ENCODE data around the gene HHAT. TPM values are rescaled to one million over a fixed set of nuclear protein-coding genes. Genes with fewer than 3 reads are reported as not detected.

HHAT gene
- total and polyA plus RNA-seq, 2 of the 4 experiments (the other 2 are of a cell fraction), result 1.7 to 2.5 TPM

- intact Hi-C loops (cut with micrococcal nuclease) (no loop called here), in situ Hi-C loops (cut with MboI; ENCODE audit: low sequenced_read_pairs) (no loop called here), dilution Hi-C loops (cut with HindIII; ENCODE audit: low sequenced_read_pairs, unreplicated experiment) (no loop called here)
- H3K79me1 ChIP-seq (ENCODE audit: low read depth in 1 of 2, low read length in 2 of 2), result no peaks in the 10 kb centered on the region
- H2BK120ac ChIP-seq (ENCODE audit: low read depth, low read length), result no peak overlapping the region
- no peak overlapping the region for H2AK5ac ChIP-seq (ENCODE audit: low read depth, low read length)
- no peak overlapping the region for H3K4ac ChIP-seq (ENCODE audit: low read depth, low read length)
- H3K23ac ChIP-seq (ENCODE audit: low read depth, low read length), result peak overlapping the region; percentile 82
- BruUV-seq (replicated peaks), result no TSS peak
- no peaks in the 10 kb centered on the region for H3K4me1 ChIP-seq (ENCODE audit: control insufficient read depth, insufficient read depth, low read length)
- H2BK20ac ChIP-seq (ENCODE audit: low read depth, low read length), result 0 out of 2 replicates have a peak overlapping the region, but pooled peaks have one; percentile 34
- H3K14ac ChIP-seq (replicated peaks; ENCODE audit: low read depth, low read length), result no peak overlapping the region; the same call in 1 of the 2 replicates
- ATAC-seq (ENCODE audit: low read depth) (peak; percentile 56), DNase-seq (no peak)
- H3K56ac ChIP-seq (ENCODE audit: extremely low read depth, insufficient read depth, low read length), result no peak overlapping the region
- no peak overlapping the region for H4K8ac ChIP-seq (ENCODE audit: low read depth in 2 of 2, low read length in 2 of 2)
- H3K36me3 ChIP-seq (ENCODE audit: control insufficient read depth, insufficient read depth, low read length), result no peaks in the 10 kb centered on the region
- H4K5ac ChIP-seq (ENCODE audit: low read depth, low read length), result no peak overlapping the region
- H3K4me2 ChIP-seq (ENCODE audit: low read depth, low read length), result peak overlapping the region; percentile 81
- H3K18ac ChIP-seq (ENCODE audit: low read depth, low read length), result no peak overlapping the region
- CTCF ChIA-PET, result interaction anchor here (0.6 to 1.0 kb wide), 2 partner anchors 13 to 734 kb away, joined by 4 to 5 read pairs; no protein-coding TSS in a partner anchor
- peak overlapping the region; percentile 84 for H2AFZ ChIP-seq (replicated peaks; ENCODE audit: low read length, poor library complexity)
- no peaks in the 10 kb centered on the region for H4K20me1 ChIP-seq (ENCODE audit: insufficient read depth, low read length)
- no peak overlapping the region for H2BK5ac ChIP-seq (ENCODE audit: low read depth, low read length, poor library complexity, severe bottlenecking)
- 36% methylated on average over 8 of the region's 14 CpGs; no CpG with 5 or more reads in 1 of the 2 experiments for WGBS, 2 experiments (ENCODE audit: extremely low coverage in 2 of 2, insufficient read length in 1 of 2)
- no peak overlapping the region for H4K91ac ChIP-seq (ENCODE audit: insufficient read depth, low read depth, low read length)
- TF ChIP-seq NFE2L2 (IDR thresholded peaks at IDR 0.05; ENCODE audit: low read depth, low read length), result no peak
- no peak overlapping the region for H3K9ac ChIP-seq (ENCODE audit: low read depth, low read length)
- peak overlapping the region; percentile 56; the same call in 1 of the 3 replicates for H2BK15ac ChIP-seq (ENCODE audit: low read depth, low read length)
- H3K9me3 ChIP-seq (ENCODE audit: control insufficient read depth, insufficient read depth, low read length), result no peaks in the 10 kb centered on the region
- POLR2A ChIA-PET (ENCODE audit: unreplicated experiment), result no interaction called here
- peak overlapping the region; percentile 42 for H3K4me3 ChIP-seq (ENCODE audit: insufficient read depth, low read depth, low read length)
- H3K27ac ChIP-seq (ENCODE audit: insufficient read depth, low read length), result no peak overlapping the region
- no peaks in the 10 kb centered on the region for H3K27me3 ChIP-seq (ENCODE audit: control insufficient read depth, insufficient read depth, low read length)
- H3K9me1 ChIP-seq (ENCODE audit: insufficient read depth, low read length), result peaks cover 5% of the 10 kb centered on the region; the same call in 1 of the 2 replicates
- H2AK9ac ChIP-seq (replicated peaks; ENCODE audit: low read depth, low read length, poor library complexity), result no peak overlapping the region
Measured at GRCh38 chr1:210342986-210343780, 14.5 kb downstream of the HHAT start.
